ENCODE results near the gene DPP7. TPM values are rescaled to one million over a fixed set of nuclear protein-coding genes. Genes with fewer than 3 reads are reported as not detected.

DPP7 gene
- total and polyA plus RNA-seq, 9 of the 15 experiments (the other 6 are each of a cell fraction or from before 2014, with no cell fraction given), result 0.99 to 365 (median 132) TPM

DNA sequence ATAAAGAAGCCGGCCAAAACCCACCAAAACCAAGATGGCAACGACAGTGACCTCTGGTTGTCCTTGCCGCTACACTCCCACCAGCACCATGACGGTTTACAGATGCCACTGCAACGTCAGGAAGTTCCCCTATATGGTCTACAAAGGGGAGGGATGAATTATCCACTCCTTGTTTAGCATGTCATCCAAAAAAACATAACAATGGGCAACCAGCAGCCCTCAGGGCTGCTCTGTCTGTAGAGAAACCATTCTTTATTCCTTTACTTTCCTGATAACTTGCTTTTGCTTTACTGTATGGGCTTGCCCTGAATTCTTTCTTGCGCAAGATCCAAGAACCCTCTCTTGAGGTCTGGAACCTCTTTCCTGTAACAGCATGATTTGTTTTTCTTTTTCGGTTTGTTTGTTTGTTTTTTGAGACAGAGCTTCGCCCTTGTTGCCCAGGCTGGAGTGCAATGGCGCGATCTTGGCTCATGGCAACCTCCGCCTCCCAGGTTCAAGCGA lies 39.2 kb downstream of the DPP7 start (continued):
- TF ChIP-seq, protein P1, sequence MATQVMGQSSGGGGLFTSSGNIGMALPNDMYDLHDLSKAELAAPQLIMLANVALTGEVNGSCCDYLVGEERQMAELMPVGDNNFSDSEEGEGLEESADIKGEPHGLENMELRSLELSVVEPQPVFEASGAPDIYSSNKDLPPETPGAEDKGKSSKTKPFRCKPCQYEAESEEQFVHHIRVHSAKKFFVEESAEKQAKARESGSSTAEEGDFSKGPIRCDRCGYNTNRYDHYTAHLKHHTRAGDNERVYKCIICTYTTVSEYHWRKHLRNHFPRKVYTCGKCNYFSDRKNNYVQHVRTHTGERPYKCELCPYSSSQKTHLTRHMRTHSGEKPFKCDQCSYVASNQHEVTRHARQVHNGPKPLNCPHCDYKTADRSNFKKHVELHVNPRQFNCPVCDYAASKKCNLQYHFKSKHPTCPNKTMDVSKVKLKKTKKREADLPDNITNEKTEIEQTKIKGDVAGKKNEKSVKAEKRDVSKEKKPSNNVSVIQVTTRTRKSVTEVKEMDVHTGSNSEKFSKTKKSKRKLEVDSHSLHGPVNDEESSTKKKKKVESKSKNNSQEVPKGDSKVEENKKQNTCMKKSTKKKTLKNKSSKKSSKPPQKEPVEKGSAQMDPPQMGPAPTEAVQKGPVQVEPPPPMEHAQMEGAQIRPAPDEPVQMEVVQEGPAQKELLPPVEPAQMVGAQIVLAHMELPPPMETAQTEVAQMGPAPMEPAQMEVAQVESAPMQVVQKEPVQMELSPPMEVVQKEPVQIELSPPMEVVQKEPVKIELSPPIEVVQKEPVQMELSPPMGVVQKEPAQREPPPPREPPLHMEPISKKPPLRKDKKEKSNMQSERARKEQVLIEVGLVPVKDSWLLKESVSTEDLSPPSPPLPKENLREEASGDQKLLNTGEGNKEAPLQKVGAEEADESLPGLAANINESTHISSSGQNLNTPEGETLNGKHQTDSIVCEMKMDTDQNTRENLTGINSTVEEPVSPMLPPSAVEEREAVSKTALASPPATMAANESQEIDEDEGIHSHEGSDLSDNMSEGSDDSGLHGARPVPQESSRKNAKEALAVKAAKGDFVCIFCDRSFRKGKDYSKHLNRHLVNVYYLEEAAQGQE (IDR thresholded peaks at IDR 0.05; ENCODE audit: borderline replicate concordance), result 0 out of 2 replicates have a peak, but pooled peaks have one; percentile 24
- TF ChIP-seq, protein P1 (CRISPR knock-in tag; IDR thresholded peaks at IDR 0.05; ENCODE audit: low read depth), result no peak

Data from K562 (cell line).